IPS DF 4.7 (cell line): ENCODE results near the gene NCOA4.
A peak's percentile ranks its signal among the peaks of the same experiment; 100 is the strongest.
"Not testable (repeated sequence)": the region's sequence is repeated elsewhere in the genome, so short reads cannot be mapped to it uniquely, and the experiment has no call there.

Experiments
- DNase-seq: peaks from one replicate; pipeline ENCODE4 v3.0.0-alpha.2; 2013; ENCODE audit warnings: low spot score; ENCODE audit errors: extremely low read depth

Gene NCOA4

DNA sequence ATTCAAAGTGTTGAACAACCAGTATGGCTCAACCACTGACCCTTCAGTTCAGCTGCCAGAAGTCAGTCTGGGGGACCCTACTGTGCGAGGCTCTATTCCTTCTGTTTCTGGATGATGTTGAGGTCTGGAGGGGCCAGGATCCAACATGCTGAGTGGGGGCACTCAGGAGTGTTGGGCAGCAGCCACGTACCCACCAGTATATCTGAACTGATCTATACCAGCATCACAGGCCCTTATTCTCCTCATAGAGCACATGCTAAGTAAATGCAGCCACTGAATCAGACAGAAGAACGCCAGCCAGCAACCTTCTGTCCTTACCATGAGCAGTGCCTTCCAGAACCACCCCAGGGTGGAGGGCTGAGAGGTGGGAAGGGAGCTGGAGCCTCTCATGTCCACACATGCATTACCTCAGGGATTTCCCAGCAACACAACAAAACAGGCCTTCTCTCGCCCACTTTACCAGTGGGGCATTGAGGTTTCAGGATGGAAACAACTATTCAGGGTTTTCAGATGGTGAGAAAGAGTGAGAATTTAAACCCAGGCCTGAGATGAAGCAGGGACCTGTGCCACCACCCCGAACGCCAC, 22.5 kb upstream of the NCOA4 start:
- no peak for DNase-seq

DNA sequence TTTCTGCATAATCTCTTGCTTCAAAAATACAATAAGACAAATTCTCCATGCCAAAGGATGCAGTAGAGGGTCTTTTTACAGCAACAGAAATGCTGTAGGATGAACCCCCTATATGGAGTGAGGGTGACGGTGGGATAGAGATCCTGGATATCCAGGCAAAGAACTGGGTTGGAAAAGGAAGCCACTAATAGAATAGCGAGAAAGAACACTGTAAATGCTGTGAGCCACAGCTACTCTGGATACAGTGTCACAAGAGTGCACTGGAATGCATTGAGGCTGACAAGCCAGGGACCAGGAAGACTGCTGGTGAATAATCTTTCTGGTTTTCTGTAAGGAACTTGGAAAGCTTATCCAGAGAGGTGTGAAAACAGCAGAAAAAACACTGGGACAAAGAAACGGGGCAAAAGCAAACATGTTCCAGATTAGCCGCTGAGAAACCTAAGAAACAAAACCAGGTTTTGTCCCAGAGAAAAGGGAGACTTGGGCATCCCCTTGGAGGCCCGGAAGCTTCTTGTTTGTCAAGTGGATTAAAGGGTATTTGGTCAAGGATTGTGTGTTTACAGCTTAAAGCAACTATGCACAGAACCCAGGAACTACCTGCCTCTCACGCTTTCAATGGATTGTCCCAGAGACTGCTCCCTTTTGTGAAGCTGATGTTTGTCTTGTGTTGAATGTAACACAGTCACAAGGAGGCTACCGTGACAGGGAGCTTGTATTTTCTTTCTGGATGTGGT, 21.8 kb upstream of the NCOA4 start:
- no peak for DNase-seq

GRCh38 chr10:46050941-46051623, 20.7 kb upstream of the NCOA4 start:
- no peak for DNase-seq

- DNase-seq: not testable (repeated sequence)
These were observed 19.0 kb upstream of the NCOA4 start for GRCh38 chr10:46049497-46049831.

DNA sequence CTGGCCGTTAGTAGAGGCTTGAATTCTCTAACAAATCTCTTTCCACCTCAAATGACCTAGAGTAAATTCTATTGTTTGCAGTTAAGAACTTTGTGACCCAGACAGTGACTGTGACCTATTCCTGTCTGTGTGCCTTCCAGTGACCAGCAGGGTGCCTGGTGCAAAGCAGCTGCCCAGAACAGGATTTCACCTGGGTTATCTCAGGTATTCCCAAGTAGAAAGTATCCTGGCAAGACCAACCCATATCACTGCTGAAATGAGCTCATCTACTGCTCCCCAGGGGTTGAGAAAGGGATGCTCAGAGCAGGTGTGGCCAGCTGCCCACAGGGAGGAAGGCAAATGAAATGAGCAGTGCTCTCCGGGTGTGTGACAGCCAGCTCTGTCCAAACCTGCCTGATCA, 17.7 kb upstream of the NCOA4 start:
- DNase-seq: no peak

GRCh38 chr10:46046261-46046660, 15.8 kb upstream of the NCOA4 start, which contains the start of gene MSMB:
MSMB (minus strand) TSS chr10:46046269; CDS start chr10:46046237, 32 bp downstream.
- DNase-seq: no peak

DNA sequence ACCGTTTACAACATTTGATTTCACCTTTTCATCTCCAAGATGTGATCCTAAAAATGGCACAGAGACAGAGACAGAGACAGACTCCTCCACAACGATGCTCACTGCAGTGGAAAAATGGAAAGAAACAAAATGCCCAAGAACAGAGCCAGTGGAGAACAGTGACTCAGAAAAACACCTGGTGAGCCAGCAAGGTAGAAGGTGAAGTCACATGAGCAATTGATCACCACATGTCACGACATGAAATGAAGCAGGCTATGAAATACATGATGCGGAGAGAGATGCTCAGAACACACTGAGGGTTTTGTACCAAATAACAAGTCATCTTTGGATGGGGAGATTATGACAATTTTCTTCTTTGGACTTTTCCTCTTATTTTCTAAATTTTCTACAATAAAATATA, 12.1 kb upstream of the NCOA4 start:
- DNase-seq: no peak

DNA sequence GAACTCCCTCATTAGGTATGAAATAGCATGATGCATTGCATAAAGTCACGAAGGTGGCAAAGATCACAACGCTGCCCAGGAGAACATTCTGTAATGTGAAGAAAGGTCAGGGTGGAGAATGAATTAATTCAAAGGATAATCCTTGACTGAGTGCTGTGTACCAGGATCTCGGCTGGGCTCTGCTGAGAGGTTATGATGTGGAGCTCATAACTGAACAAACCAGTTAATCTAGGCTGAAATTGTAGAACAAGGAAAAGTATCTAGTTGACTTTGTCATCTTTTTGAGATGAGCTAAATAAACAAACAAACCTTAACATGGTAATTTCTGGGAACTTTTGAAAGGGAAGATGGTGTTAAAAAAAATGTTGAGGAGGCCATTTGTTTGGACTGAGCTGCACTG, 9.6 kb upstream of the NCOA4 start:
- DNase-seq: no peak

- DNase-seq: no peak
These were observed 6.8 kb upstream of the NCOA4 start for GRCh38 chr10:46037107-46037825.

- DNase-seq: no peak
These were observed 5.8 kb upstream of the NCOA4 start for GRCh38 chr10:46035923-46036849.

GRCh38 chr10:46033602-46034011, 3.2 kb upstream of the NCOA4 start:
- no peak for DNase-seq

GRCh38 chr10:46031648-46032532, 1.5 kb upstream of the NCOA4 start:
- no peak for DNase-seq

- DNase-seq: no peak
These were observed 877 bp downstream of the NCOA4 start for GRCh38 chr10:46029461-46030030.

GRCh38 chr10:46028584-46029460, 1.6 kb downstream of the NCOA4 start:
- DNase-seq: no peak

DNA sequence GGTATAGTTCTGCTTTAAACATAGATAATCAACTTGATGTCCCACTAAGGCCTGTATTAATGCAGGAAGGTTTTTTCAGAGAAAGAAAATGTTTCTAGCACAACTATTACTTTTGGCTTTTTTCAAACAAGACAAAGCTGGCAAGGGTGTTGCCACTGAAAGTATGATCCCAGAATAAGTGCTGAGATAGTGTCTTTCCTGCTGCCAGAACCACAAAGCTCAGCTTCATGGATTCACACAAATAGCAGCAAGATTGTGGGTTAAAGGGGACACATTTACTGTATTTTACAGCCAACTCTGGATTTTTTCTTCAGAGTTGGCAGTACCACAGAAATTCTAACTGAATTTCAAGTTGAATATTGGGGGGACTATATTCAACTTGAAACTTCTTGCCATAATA, 4.3 kb downstream of the NCOA4 start:
- no peak for DNase-seq

DNA sequence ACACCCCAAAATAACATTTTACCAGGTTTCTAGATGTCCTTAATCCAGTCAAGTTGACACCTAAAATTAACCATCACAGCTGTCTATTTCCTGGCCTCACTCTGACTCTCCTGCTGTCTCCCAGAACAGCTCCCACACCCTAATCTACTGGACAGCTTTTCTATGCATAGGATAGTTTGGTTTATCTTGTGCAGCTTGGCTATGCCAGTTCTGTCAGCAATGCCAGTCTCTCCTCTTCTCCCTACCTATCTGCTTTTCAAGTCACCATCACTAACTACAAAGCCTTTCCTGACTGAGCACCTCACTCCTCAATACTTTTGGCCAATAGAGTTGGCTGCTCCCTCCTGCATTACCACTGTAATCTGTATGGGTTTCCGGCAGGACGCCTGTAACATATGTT, 5.0 kb downstream of the NCOA4 start:
- no peak for DNase-seq

DNA sequence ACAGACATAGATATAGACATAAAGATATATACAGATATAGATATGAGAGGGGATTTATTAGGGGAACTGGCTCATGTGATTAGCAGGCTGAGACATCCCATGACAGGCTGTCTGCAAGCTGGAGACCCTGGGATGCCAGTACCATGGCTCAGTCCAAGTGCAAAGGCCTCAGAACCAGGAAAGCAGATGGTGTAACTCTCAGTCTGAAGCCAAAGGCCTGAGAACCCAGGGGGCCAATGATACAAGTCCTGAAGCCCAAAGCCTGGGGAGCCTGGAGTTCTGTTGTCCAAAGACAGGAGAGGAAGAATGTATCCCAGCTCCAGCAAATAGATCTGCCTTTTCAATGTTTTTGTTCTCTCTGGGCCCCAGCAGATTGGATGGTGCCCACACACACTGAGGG, 5.5 kb downstream of the NCOA4 start:
- DNase-seq: no peak

DNA sequence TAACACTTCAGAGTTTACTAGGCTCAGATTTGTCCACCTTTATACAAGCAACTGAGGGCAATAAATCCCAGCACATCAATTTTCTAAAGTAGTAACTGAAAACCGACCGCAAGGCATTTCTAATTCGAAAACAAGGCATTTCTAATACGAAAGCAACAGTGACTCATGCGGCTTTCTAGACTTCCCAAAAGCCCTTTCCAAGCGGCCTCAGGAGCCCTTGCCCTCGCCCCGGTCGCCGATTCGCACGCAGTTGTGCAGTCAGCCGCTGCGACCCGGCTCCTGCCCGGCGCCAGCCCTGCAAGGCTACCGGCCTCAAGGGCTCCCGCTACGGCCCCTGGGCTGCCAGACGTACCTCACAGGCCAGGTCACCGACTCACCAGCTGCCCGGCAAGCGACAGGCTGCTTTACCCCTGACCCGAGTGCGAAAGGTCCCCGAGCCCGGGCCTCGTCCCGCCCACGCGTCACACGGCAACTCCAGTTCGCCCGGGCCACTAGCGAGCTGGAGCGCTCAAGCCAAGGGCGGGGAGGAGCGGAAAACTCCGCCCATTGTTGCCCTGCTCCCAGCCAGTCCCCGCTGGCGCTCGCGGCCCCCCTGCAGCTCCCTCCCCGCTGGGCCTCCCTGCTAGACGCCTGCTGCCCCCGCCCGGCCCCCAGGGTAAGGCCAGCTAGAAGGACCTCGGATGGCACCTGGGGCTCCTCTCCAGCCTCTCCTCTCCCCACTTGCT, 7.3 kb downstream of the NCOA4 start:
- peak; percentile 30 for DNase-seq
